Measurements from ENCODE around the gene MSANTD2.

DNA sequence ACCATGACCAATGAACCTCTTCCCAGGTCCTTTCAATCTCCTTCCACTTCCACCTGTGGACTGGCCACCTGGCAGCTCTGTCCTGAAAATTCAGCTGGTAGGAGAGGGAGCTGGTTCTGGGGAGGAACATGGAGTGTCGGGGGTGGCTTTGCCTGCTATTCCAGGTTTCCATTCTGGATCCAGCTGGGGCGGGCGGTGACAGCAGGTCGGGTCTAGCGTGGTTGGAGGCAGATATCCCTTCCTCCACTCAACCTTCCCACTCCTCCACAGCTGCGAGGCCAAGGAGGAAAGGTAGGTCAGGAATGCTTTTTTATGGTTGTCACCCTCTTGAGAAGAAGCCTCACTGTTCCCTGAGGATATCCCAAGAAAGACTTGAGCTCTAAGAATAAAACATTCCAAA, 57.2 kb downstream of the MSANTD2 start:
- TF ChIP-seq POLR2A (IDR thresholded peaks at IDR 0.05): no peak
- TF ChIP-seq, protein P1, sequence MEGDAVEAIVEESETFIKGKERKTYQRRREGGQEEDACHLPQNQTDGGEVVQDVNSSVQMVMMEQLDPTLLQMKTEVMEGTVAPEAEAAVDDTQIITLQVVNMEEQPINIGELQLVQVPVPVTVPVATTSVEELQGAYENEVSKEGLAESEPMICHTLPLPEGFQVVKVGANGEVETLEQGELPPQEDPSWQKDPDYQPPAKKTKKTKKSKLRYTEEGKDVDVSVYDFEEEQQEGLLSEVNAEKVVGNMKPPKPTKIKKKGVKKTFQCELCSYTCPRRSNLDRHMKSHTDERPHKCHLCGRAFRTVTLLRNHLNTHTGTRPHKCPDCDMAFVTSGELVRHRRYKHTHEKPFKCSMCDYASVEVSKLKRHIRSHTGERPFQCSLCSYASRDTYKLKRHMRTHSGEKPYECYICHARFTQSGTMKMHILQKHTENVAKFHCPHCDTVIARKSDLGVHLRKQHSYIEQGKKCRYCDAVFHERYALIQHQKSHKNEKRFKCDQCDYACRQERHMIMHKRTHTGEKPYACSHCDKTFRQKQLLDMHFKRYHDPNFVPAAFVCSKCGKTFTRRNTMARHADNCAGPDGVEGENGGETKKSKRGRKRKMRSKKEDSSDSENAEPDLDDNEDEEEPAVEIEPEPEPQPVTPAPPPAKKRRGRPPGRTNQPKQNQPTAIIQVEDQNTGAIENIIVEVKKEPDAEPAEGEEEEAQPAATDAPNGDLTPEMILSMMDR (IDR thresholded peaks at IDR 0.05): no peak
- TF ChIP-seq EP300 (IDR thresholded peaks at IDR 0.05): no peak
